Kidney (tissue), 14 donors: ENCODE measurements around the gene AMMECR1L. TPM values are rescaled to one million over a fixed set of nuclear protein-coding genes. Genes with fewer than 3 reads are reported as not detected.

Experiments used
- DNase-seq, 5 donors: peaks; one replicate each; pipeline ENCODE4 v3.0.0-alpha.2; 2013 to 2020
- FAIRE-seq: peaks from 2 replicates; lab custom pipeline; 2012; peaks lifted over from hg19 to GRCh38; lab: Jason Lieb, UNC
- H3K27ac ChIP-seq, 2 donors: one replicate each; pipeline ENCODE4 v1.7.0; 2013; ENCODE audit warnings: low read depth in 2 of 2, low read length in 2 of 2, inconsistent platforms in 1 of 2
- H3K27me3 ChIP-seq: one replicate; pipeline ENCODE4 v1.7.1; 2013; ENCODE audit warnings: low read length, inconsistent platforms; ENCODE audit not compliant: control insufficient read depth, insufficient read depth
- H3K36me3 ChIP-seq, 3 donors: one replicate each; pipeline versions ENCODE4 v1.7.0 to v1.7.1; 2013; ENCODE audit warnings: low read length in 3 of 3, control low read depth in 1 of 3, inconsistent platforms in 1 of 3; ENCODE audit not compliant: insufficient read depth in 3 of 3, control insufficient read depth in 2 of 3
- H3K4me1 ChIP-seq, 3 donors: one replicate each; pipeline versions ENCODE4 v1.7.0 to v1.7.1; 2013; ENCODE audit warnings: low read length in 3 of 3, inconsistent platforms in 1 of 3, low read depth in 1 of 3; ENCODE audit not compliant: control insufficient read depth in 2 of 3, insufficient read depth in 2 of 3
- H3K4me3 ChIP-seq, 3 donors: one replicate each; pipeline versions ENCODE4 v1.7.0 to v1.8.1; 2013; ENCODE audit warnings: low read length in 3 of 3, control low read depth in 1 of 3, inconsistent platforms in 1 of 3
- H3K9ac ChIP-seq, 3 donors: one replicate each; pipeline versions ENCODE4 v1.7.0 to v1.7.1; 2013; ENCODE audit warnings: low read length in 3 of 3, control low read depth in 1 of 3, inconsistent platforms in 1 of 3
- H3K9me3 ChIP-seq, 3 donors: one replicate each; pipeline versions ENCODE4 v1.7.0 to v1.7.1; 2013; ENCODE audit warnings: low read length in 3 of 3, control low read depth in 1 of 3, inconsistent platforms in 1 of 3; ENCODE audit not compliant: control insufficient read depth in 2 of 3, insufficient read depth in 1 of 3
- CTCF ChIP-seq: IDR thresholded peaks from 3 replicates; pipeline ENCODE4 v1.5.1; 2012; ENCODE audit warnings: mild to moderate bottlenecking, moderate library complexity, borderline replicate concordance; ENCODE audit not compliant: insufficient read depth; ENCODE audit errors: extremely low read depth
- intact Hi-C: fragments of 100-400 bp; cut with DNase I; formaldehyde crosslinking; loops from one replicate; pipeline ENCODE4 v1.11.1; 2022
- polyA plus RNA-seq: library from polyadenylated mRNA; stranded (reverse); fragments of 350-450 nt; fragmentation: Illumina TruSeq; extraction: RNeasy Lipid Tissue Mini Kit (QIAGEN cat#74804); gene quantifications from one replicate; pipeline ENCODE4 v1.2.3, GENCODE V29; 2014; ENCODE audit warnings: low read depth, low replicate concordance; ENCODE audit not compliant: insufficient read depth
- total RNA-seq: library from RNA; stranded (reverse); fragmentation: NEBNext Ultra II Directional; extraction: Animal tissue kit (Norgen Biotek cat#: 25700); gene quantifications from one replicate; pipeline ENCODE4 v1.2.1, GENCODE V29; 2021
- donor health status: control.
- donor health status: control.
- donor health status: control.
- donor health status: control.
- donor health status: control.
- donor health status: DM: yes; HTN: yes; CAD: no.
- donor health status: Normal renal cell carcinoma (clear cell type).

AMMECR1L gene
- total and polyA plus RNA-seq, 2 donors from 2014 or later = 6.3 to 16.4 TPM

GRCh38 chr2:127884436-127884835 lies 1.3 kb downstream of the AMMECR1L start:
- H3K27ac ChIP-seq = peak overlapping the region; percentile 5 to 82
- FAIRE-seq (no peak), DNase-seq (peak in 1 of 5 donors; percentile 49)
- TF ChIP-seq CTCF = no peak
- H3K36me3 ChIP-seq = peaks cover 0 to 8% (median 2%) of the 10 kb centered on the region in 3 donors
- H3K4me1 ChIP-seq = peaks cover 0 to 14% (median 5%) of the 10 kb centered on the region in 3 donors
- peak overlapping the region; percentile 48 to 68 (median 63) for H3K4me3 ChIP-seq
- intact Hi-C loops = no loop called here
- H3K9me3 ChIP-seq = no peaks in the 10 kb centered on the region
- no peaks in the 10 kb centered on the region for H3K27me3 ChIP-seq
- peak overlapping the region in 2 of 3 donors; percentile 14 to 48 for H3K9ac ChIP-seq

GRCh38 chr2:127879899-127880298 lies 5.9 kb downstream of the AMMECR1L start:
- H3K36me3 ChIP-seq = peaks cover 0 to 8% (median 2%) of the 10 kb centered on the region in 3 donors
- no peaks in the 10 kb centered on the region for H3K9me3 ChIP-seq
- H3K4me3 ChIP-seq = no peak overlapping the region
- peaks cover 0 to 10% (median 0%) of the 10 kb centered on the region in 3 donors for H3K4me1 ChIP-seq
- no peak overlapping the region for H3K9ac ChIP-seq
- no peaks in the 10 kb centered on the region for H3K27me3 ChIP-seq
- no peak for FAIRE-seq
- DNase-seq = no peak
- intact Hi-C loops = no loop called here
- no peak for TF ChIP-seq CTCF
- H3K27ac ChIP-seq = no peak overlapping the region

GRCh38 chr2:127877626-127878025 lies 8.1 kb downstream of the AMMECR1L start:
- peaks cover 0 to 7% (median 0%) of the 10 kb centered on the region in 3 donors for H3K4me1 ChIP-seq
- H3K4me3 ChIP-seq = no peak overlapping the region
- intact Hi-C loops = no loop called here
- TF ChIP-seq CTCF = no peak
- FAIRE-seq (no peak), DNase-seq (no peak)
- no peak overlapping the region for H3K27ac ChIP-seq
- H3K9ac ChIP-seq = no peak overlapping the region
- no peaks in the 10 kb centered on the region for H3K27me3 ChIP-seq
- no peaks in the 10 kb centered on the region for H3K9me3 ChIP-seq
- H3K36me3 ChIP-seq = peaks cover 0 to 16% (median 14%) of the 10 kb centered on the region in 3 donors

- intact Hi-C loops = no loop called here
- FAIRE-seq (no peak), DNase-seq (no peak)
- Histone ChIP-seq H3K27me3 (no peaks in the 10 kb centered on the region), H3K9ac (no peak overlapping the region), H3K4me1 (peaks cover 0 to 7% (median 0%) of the 10 kb centered on the region in 3 donors), H3K36me3 (peaks cover 0 to 19% (median 16%) of the 10 kb centered on the region in 3 donors), H3K9me3 (no peaks in the 10 kb centered on the region), H3K27ac (no peak overlapping the region), H3K4me3 (no peak overlapping the region)
- TF ChIP-seq CTCF = no peak
Measured at GRCh38 chr2:127877136-127877535, 8.6 kb downstream of the AMMECR1L start.
